ENCODE measurements around the gene EPB41L2. TPM values are rescaled to one million over a fixed set of nuclear protein-coding genes. Genes with fewer than 3 reads are reported as not detected.

EPB41L2 gene
- total RNA-seq, 1 experiment from 2014 or later: 30.2 TPM

GRCh38 chr6:131063764-131064272, 773 bp upstream of the EPB41L2 start:
- no peak for DNase-seq (ENCODE audit: low spot score)
- in situ Hi-C loops (cut with HindIII; ENCODE audit: low sequenced_read_pairs): no loop called here

- DNase-seq (ENCODE audit: low spot score): peak; percentile 13
- in situ Hi-C loops (cut with HindIII; ENCODE audit: low sequenced_read_pairs): no loop called here
These were observed 611 bp downstream of the EPB41L2 start for GRCh38 chr6:131062241-131063027.

- in situ Hi-C loops (cut with HindIII; ENCODE audit: low sequenced_read_pairs): no loop called here
These were observed 1.3 kb downstream of the EPB41L2 start for GRCh38 chr6:131061751-131062119.

GRCh38 chr6:131061041-131061750, 1.8 kb downstream of the EPB41L2 start:
- in situ Hi-C loops (cut with HindIII; ENCODE audit: low sequenced_read_pairs): no loop called here
- DNase-seq (ENCODE audit: low spot score): peak; percentile 15

More at GRCh38 chr6:131061751-131062119, 1.3 kb downstream of the EPB41L2 start:
- peak; percentile 6 for DNase-seq (ENCODE audit: low spot score)

- in situ Hi-C loops (cut with HindIII; ENCODE audit: low sequenced_read_pairs): no loop called here
- peak; percentile 8 for DNase-seq (ENCODE audit: low spot score)
These were observed 2.7 kb downstream of the EPB41L2 start for GRCh38 chr6:131060311-131060710.

GRCh38 chr6:131059486-131059885, 3.6 kb downstream of the EPB41L2 start:
- no peak for DNase-seq (ENCODE audit: low spot score)
- in situ Hi-C loops (cut with HindIII; ENCODE audit: low sequenced_read_pairs): no loop called here

- DNase-seq (ENCODE audit: low spot score): no peak
- in situ Hi-C loops (cut with HindIII; ENCODE audit: low sequenced_read_pairs): no loop called here
These were observed 4.8 kb downstream of the EPB41L2 start for GRCh38 chr6:131058236-131058635.

- in situ Hi-C loops (cut with HindIII; ENCODE audit: low sequenced_read_pairs): no loop called here
- no peak for DNase-seq (ENCODE audit: low spot score)
These were observed 8.4 kb downstream of the EPB41L2 start for GRCh38 chr6:131054392-131055250.

- DNase-seq (ENCODE audit: low spot score): no peak
- in situ Hi-C loops (cut with HindIII; ENCODE audit: low sequenced_read_pairs): no loop called here
These were observed 9.4 kb downstream of the EPB41L2 start for GRCh38 chr6:131053546-131054240.

- in situ Hi-C loops (cut with HindIII; ENCODE audit: low sequenced_read_pairs): no loop called here
These were observed 10.9 kb downstream of the EPB41L2 start for GRCh38 chr6:131052181-131052580.

GRCh38 chr6:131051341-131051740, 11.7 kb downstream of the EPB41L2 start:
- in situ Hi-C loops (cut with HindIII; ENCODE audit: low sequenced_read_pairs): no loop called here
- no peak for DNase-seq (ENCODE audit: low spot score)

More at GRCh38 chr6:131052181-131052580, 10.9 kb downstream of the EPB41L2 start:
- DNase-seq (ENCODE audit: low spot score): no peak

- DNase-seq (ENCODE audit: low spot score): no peak
- in situ Hi-C loops (cut with HindIII; ENCODE audit: low sequenced_read_pairs): no loop called here
These were observed 13.4 kb downstream of the EPB41L2 start for GRCh38 chr6:131049608-131050007.

- in situ Hi-C loops (cut with HindIII; ENCODE audit: low sequenced_read_pairs): no loop called here
- DNase-seq (ENCODE audit: low spot score): no peak
These were observed 14.0 kb downstream of the EPB41L2 start for GRCh38 chr6:131048933-131049515.

GRCh38 chr6:131048459-131048858, 14.6 kb downstream of the EPB41L2 start:
- in situ Hi-C loops (cut with HindIII; ENCODE audit: low sequenced_read_pairs): no loop called here
- no peak for DNase-seq (ENCODE audit: low spot score)

- in situ Hi-C loops (cut with HindIII; ENCODE audit: low sequenced_read_pairs): no loop called here
- DNase-seq (ENCODE audit: low spot score): no peak
These were observed 17.9 kb downstream of the EPB41L2 start for GRCh38 chr6:131045139-131045538.

GRCh38 chr6:131043902-131044447, 19.1 kb downstream of the EPB41L2 start:
- in situ Hi-C loops (cut with HindIII; ENCODE audit: low sequenced_read_pairs): no loop called here
- DNase-seq (ENCODE audit: low spot score): no peak

GRCh38 chr6:131042664-131043063, 20.4 kb downstream of the EPB41L2 start:
- in situ Hi-C loops (cut with HindIII; ENCODE audit: low sequenced_read_pairs): no loop called here

GRCh38 chr6:131041814-131042213, 21.2 kb downstream of the EPB41L2 start:
- DNase-seq (ENCODE audit: low spot score): no peak
- in situ Hi-C loops (cut with HindIII; ENCODE audit: low sequenced_read_pairs): no loop called here

More at GRCh38 chr6:131042664-131043063, 20.4 kb downstream of the EPB41L2 start:
- DNase-seq (ENCODE audit: low spot score): no peak
